Osteocyte (in vitro differentiated cells): Measurements from ENCODE around the gene SRGAP1. TPM values are rescaled to one million over a fixed set of nuclear protein-coding genes. Genes with fewer than 3 reads are reported as not detected.

Experiments used
- DNase-seq: peaks from one replicate; pipeline ENCODE4 v3.0.0; 2021; ENCODE audit warnings: mixed read lengths; ENCODE audit not compliant: unreplicated experiment; ENCODE audit errors: extremely low spot score
- H3K27ac Mint-ChIP-seq: one replicate; pipeline ENCODE4 v1.8.0; 2021; ENCODE audit warnings: mild to moderate bottlenecking, mixed read lengths; ENCODE audit not compliant: unreplicated experiment
- H3K27me3 Mint-ChIP-seq: one replicate; pipeline ENCODE4 v1.8.0; 2021; ENCODE audit warnings: mixed read lengths; ENCODE audit not compliant: unreplicated experiment
- H3K36me3 Mint-ChIP-seq: one replicate; pipeline ENCODE4 v1.8.0; 2021; ENCODE audit warnings: mixed read lengths; ENCODE audit not compliant: unreplicated experiment
- H3K4me1 Mint-ChIP-seq: one replicate; pipeline ENCODE4 v1.8.0; 2021; ENCODE audit warnings: mixed read lengths; ENCODE audit not compliant: unreplicated experiment
- H3K4me3 Mint-ChIP-seq: one replicate; pipeline ENCODE4 v1.8.0; 2021; ENCODE audit warnings: mild to moderate bottlenecking, moderate library complexity, mixed read lengths; ENCODE audit not compliant: unreplicated experiment
- H3K9me3 Mint-ChIP-seq: one replicate; pipeline ENCODE4 v1.8.0; 2021; ENCODE audit warnings: mixed read lengths; ENCODE audit not compliant: unreplicated experiment
- CTCF ChIP-seq: fragments of 200-600 bp; sonication (generic); IDR thresholded peaks from 2 replicates; pipeline ENCODE4 v1.5.0; 2021; ENCODE audit warnings: antibody characterized with exemption, mild to moderate bottlenecking, moderate library complexity
- total RNA-seq: library from RNA; stranded (reverse); gene quantifications from 2 replicates; pipeline ENCODE4 v1.2.1, GENCODE V29; 2021

SRGAP1 gene
- total RNA-seq, 1 donor from 2014 or later: 11.0 TPM

- no peak overlapping the region for H3K27ac Mint-ChIP-seq
- H3K36me3 Mint-ChIP-seq: peaks cover 6% of the 10 kb centered on the region
- H3K4me3 Mint-ChIP-seq: no peak overlapping the region
- H3K27me3 Mint-ChIP-seq: no peaks in the 10 kb centered on the region
- H3K4me1 Mint-ChIP-seq: peaks cover 16% of the 10 kb centered on the region
- no peak for TF ChIP-seq CTCF
- DNase-seq: no peak
- no peaks in the 10 kb centered on the region for H3K9me3 Mint-ChIP-seq
These were observed 32.7 kb upstream of the SRGAP1 start for GRCh38 chr12:63811755-63812154.

GRCh38 chr12:63814146-63814772, 30.2 kb upstream of the SRGAP1 start:
- Mint-ChIP-seq H3K4me3 (no peak overlapping the region), H3K27me3 (no peaks in the 10 kb centered on the region), H3K27ac (no peak overlapping the region), H3K4me1 (peaks cover 16% of the 10 kb centered on the region), H3K9me3 (peaks cover 8% of the 10 kb centered on the region), H3K36me3 (peaks cover 6% of the 10 kb centered on the region)
- TF ChIP-seq CTCF: no peak
- no peak for DNase-seq

GRCh38 chr12:63815482-63815852, 29.0 kb upstream of the SRGAP1 start:
- H3K4me3 Mint-ChIP-seq: no peak overlapping the region
- no peak for TF ChIP-seq CTCF
- no peaks in the 10 kb centered on the region for H3K27me3 Mint-ChIP-seq
- no peak overlapping the region for H3K27ac Mint-ChIP-seq
- peaks cover 19% of the 10 kb centered on the region for H3K9me3 Mint-ChIP-seq
- no peak for DNase-seq
- peaks cover 16% of the 10 kb centered on the region for H3K4me1 Mint-ChIP-seq
- H3K36me3 Mint-ChIP-seq: no peaks in the 10 kb centered on the region

DNA sequence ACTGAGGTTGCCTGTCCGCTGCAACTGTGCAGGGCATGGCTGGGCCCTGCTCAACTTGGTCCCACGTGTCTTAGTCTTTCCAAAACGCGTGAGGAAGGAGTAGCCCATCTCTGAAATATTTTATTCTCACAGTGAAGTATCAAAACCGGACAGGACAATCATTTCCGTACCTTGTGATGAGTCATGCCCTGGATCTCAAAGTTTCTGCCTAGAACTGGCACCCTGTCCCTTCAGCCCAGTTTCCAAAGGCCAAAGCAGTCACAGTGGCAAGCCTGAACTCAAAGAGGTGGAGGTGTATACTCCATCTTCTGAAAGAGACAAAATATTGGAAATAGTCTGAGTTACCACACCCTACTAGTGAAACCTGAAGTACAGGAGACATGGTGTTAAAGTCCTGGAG, 28.5 kb upstream of the SRGAP1 start:
- Mint-ChIP-seq H3K4me1 (peaks cover 16% of the 10 kb centered on the region), H3K27ac (no peak overlapping the region), H3K9me3 (peaks cover 19% of the 10 kb centered on the region), H3K36me3 (no peaks in the 10 kb centered on the region), H3K4me3 (no peak overlapping the region), H3K27me3 (no peaks in the 10 kb centered on the region)
- no peak for DNase-seq
- TF ChIP-seq CTCF: no peak

- no peak for DNase-seq
- no peak for TF ChIP-seq CTCF
- Mint-ChIP-seq H3K27ac (no peak overlapping the region), H3K4me1 (peaks cover 12% of the 10 kb centered on the region), H3K36me3 (no peaks in the 10 kb centered on the region), H3K9me3 (peaks cover 28% of the 10 kb centered on the region), H3K27me3 (no peaks in the 10 kb centered on the region), H3K4me3 (no peak overlapping the region)
These were observed 24.1 kb upstream of the SRGAP1 start for GRCh38 chr12:63820427-63820826.
